ENCODE data around the gene SPAG17.

DNA sequence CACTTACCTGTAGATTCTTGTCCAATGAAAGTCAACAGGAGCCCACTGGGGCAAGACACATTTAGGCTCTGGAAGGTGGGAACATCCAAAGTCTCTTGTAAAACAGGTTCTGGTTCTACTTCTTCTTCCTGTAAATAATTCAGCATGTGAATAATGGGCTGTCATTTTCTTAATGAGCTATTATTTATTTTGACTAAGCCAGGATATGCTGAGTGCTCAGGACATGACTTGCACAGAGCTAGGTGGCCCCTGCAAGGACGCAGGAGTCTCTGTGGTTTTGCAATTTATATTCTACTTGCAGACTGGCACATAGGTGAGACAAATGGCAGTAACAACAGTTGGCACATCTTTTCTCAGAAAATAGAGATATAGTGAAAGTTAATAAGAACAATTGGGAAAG lies 156.8 kb downstream of the SPAG17 start:
- TF ChIP-seq, protein P1, sequence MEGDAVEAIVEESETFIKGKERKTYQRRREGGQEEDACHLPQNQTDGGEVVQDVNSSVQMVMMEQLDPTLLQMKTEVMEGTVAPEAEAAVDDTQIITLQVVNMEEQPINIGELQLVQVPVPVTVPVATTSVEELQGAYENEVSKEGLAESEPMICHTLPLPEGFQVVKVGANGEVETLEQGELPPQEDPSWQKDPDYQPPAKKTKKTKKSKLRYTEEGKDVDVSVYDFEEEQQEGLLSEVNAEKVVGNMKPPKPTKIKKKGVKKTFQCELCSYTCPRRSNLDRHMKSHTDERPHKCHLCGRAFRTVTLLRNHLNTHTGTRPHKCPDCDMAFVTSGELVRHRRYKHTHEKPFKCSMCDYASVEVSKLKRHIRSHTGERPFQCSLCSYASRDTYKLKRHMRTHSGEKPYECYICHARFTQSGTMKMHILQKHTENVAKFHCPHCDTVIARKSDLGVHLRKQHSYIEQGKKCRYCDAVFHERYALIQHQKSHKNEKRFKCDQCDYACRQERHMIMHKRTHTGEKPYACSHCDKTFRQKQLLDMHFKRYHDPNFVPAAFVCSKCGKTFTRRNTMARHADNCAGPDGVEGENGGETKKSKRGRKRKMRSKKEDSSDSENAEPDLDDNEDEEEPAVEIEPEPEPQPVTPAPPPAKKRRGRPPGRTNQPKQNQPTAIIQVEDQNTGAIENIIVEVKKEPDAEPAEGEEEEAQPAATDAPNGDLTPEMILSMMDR (IDR thresholded peaks at IDR 0.05) = no peak
- TF ChIP-seq POLR2A (IDR thresholded peaks at IDR 0.05) = no peak

All from body of pancreas (tissue), 4 donors.